Peyer's patch (tissue), 4 donors: Measurements from ENCODE around the gene SIGLEC7. TPM values are rescaled to one million over a fixed set of nuclear protein-coding genes. Genes with fewer than 3 reads are reported as not detected.

ENCODE experiments used
- DNase-seq, 3 donors: peaks; one replicate each; pipeline ENCODE4 v3.0.0-alpha.2; 2017 to 2019
- H3K27ac ChIP-seq, 4 donors: fragments of 200-600 bp; sonication (generic); one replicate each; pipeline ENCODE4 v1.5.1; 2016 to 2019
- H3K27me3 ChIP-seq, 2 donors: fragments of 200-600 bp; sonication (generic); one replicate each; pipeline ENCODE4 v1.5.1; 2019
- H3K36me3 ChIP-seq, 3 donors: fragments of 200-600 bp; sonication (generic); one replicate each; pipeline ENCODE4 v1.5.1; 2016 to 2019
- H3K4me1 ChIP-seq, 4 donors: fragments of 200-600 bp; sonication (generic); one replicate each; pipeline ENCODE4 v1.5.1; 2016 to 2019
- H3K4me3 ChIP-seq, 4 donors: fragments of 200-600 bp; sonication (generic); 1 replicate in 3 of 4; 2 replicates in 1 of 4; pipeline ENCODE4 v1.5.1; 2016 to 2019; ENCODE audit warnings: mild to moderate bottlenecking in 1 of 4
- H3K9me3 ChIP-seq, 4 donors: fragments of 200-600 bp; sonication (generic); one replicate each; pipeline ENCODE4 v1.5.1; 2016 to 2019; ENCODE audit warnings: mild to moderate bottlenecking in 1 of 4
- CTCF ChIP-seq, 6 experiments: fragments of 450-650 bp in 4 of 6; fragments of 200-600 bp in 2 of 6; sonication (generic) in 1 of 6; IDR thresholded peaks; one replicate each; pipeline ENCODE4 v1.5.1; 2017 to 2019; ENCODE audit warnings: antibody characterized with exemption in 6 of 6, mild to moderate bottlenecking in 3 of 6, moderate library complexity in 1 of 6
- POLR2A ChIP-seq, 2 donors: fragments of 450-650 bp; IDR thresholded peaks; one replicate each; pipeline ENCODE4 v1.5.1; 2017; ENCODE audit warnings: antibody characterized with exemption in 2 of 2, mild to moderate bottlenecking in 2 of 2, moderate library complexity in 2 of 2
- total RNA-seq, 4 donors: library from RNA; depleted of rRNA; stranded (reverse); fragments of >200 nt; gene quantifications; one replicate each; pipeline ENCODE4 v1.1.0, GENCODE V29; 2016

SIGLEC7 gene
- total RNA-seq, 4 donors from 2014 or later, result not detected

- H3K4me3 ChIP-seq, result no peak overlapping the region
- no peaks in the 10 kb centered on the region for H3K4me1 ChIP-seq
- no peak for DNase-seq
- no peak overlapping the region for H3K27ac ChIP-seq
- TF ChIP-seq POLR2A (IDR thresholded peaks at IDR 0.05), result no peak
- no peak for TF ChIP-seq CTCF (IDR thresholded peaks at IDR 0.05)
- no peaks in the 10 kb centered on the region for H3K36me3 ChIP-seq
- no peaks in the 10 kb centered on the region for H3K27me3 ChIP-seq
- H3K9me3 ChIP-seq, result no peaks in the 10 kb centered on the region
These were observed 58.1 kb downstream of the SIGLEC7 start for GRCh38 chr19:51200071-51200666.

- H3K27me3 ChIP-seq, result no peaks in the 10 kb centered on the region
- no peak overlapping the region for H3K27ac ChIP-seq
- H3K9me3 ChIP-seq, result no peaks in the 10 kb centered on the region
- no peak for DNase-seq
- TF ChIP-seq CTCF (IDR thresholded peaks at IDR 0.05), result no peak
- no peak for TF ChIP-seq POLR2A (IDR thresholded peaks at IDR 0.05)
- H3K4me3 ChIP-seq, result no peak overlapping the region
- H3K36me3 ChIP-seq, result no peaks in the 10 kb centered on the region
- H3K4me1 ChIP-seq, result no peaks in the 10 kb centered on the region
These were observed 59.6 kb downstream of the SIGLEC7 start for GRCh38 chr19:51201712-51202111.

Other genes with a start within 250 kb of the SIGLEC7 start
- gene KLK4, start 230.9 kb upstream of the SIGLEC7 start, total RNA-seq, result 1 to 10 TPM in 1 of 4 donors, not detected in 3; 1.4 TPM
- gene KLK5, start 189.3 kb upstream of the SIGLEC7 start, total RNA-seq, result not detected
- gene KLK6, start 172.7 kb upstream of the SIGLEC7 start, total RNA-seq, result not detected
- gene KLK7, start 158.4 kb upstream of the SIGLEC7 start, total RNA-seq, result 1 to 10 TPM in 2 of 4 donors, not detected in 2; 1.2 to 9.9 TPM
- gene KLK8, start 140.7 kb upstream of the SIGLEC7 start, total RNA-seq, result not detected
- gene KLK10, start 122.6 kb upstream of the SIGLEC7 start, total RNA-seq, result 1 to 10 TPM in 2 of 4 donors, not detected in 2; 2.4 to 6.3 TPM
- gene KLK11, start 115.7 kb upstream of the SIGLEC7 start, total RNA-seq, result 1 to 10 TPM in 3 of 4 donors, not detected in 1; 1.7 to 3.8 (median 1.9) TPM
- gene KLK12, start 107.3 kb upstream of the SIGLEC7 start, total RNA-seq, result 1 to 10 TPM in 2 of 4 donors, not detected in 2; 1.4 to 4.7 TPM
- 1 to 10 TPM in 3 of 4 donors, not detected in 1; 1.2 to 5.0 (median 1.3) TPM for gene KLK13, start 77.2 kb upstream of the SIGLEC7 start, total RNA-seq
- gene KLK14, start 59.4 kb upstream of the SIGLEC7 start, total RNA-seq, result 1 to 10 TPM in 2 of 4 donors, not detected in 2; 1.1 to 6.6 TPM
- 10 to 100 TPM in 1 of 4 donors, 1 to 10 TPM in 3; 4.4 to 10.0 (median 6.5) TPM for gene CTU1, start 33.9 kb upstream of the SIGLEC7 start, total RNA-seq
- gene SIGLEC9, start 17.4 kb upstream of the SIGLEC7 start, total RNA-seq, result 1 to 10 TPM in 2 of 4 donors, not detected in 2; 1.9 to 2.1 TPM
- gene CD33, start 82.8 kb downstream of the SIGLEC7 start, total RNA-seq, result 10 to 100 TPM in 1 of 4 donors, 1 to 10 TPM in 1, under 1 TPM in 1, not detected in 1; 0.88 to 22.3 (median 2.4) TPM
- gene SIGLECL1, start 108.8 kb downstream of the SIGLEC7 start, total RNA-seq, result not detected
- gene IGLON5, start 169.3 kb downstream of the SIGLEC7 start, total RNA-seq, result not detected
- 1 to 10 TPM in 3 of 4 donors, not detected in 1; 2.5 to 6.5 (median 5.2) TPM for gene VSIG10L, start 199.8 kb downstream of the SIGLEC7 start, total RNA-seq
- gene ETFB, start 224.1 kb downstream of the SIGLEC7 start, total RNA-seq, result 100 to 1,000 TPM; 125 to 305 (median 154) TPM
- gene CLDND2, start 226.7 kb downstream of the SIGLEC7 start, total RNA-seq, result not detected
- 1 to 10 TPM in 2 of 4 donors, not detected in 2; 1.2 to 1.8 TPM for gene NKG7, start 230.4 kb downstream of the SIGLEC7 start, total RNA-seq
- not detected for gene LIM2, start 245.7 kb downstream of the SIGLEC7 start, total RNA-seq
- not detected for gene C19orf84, start 248.3 kb downstream of the SIGLEC7 start, total RNA-seq